ENCODE measurements around the gene CDC14B.

The CDC14B gene

DNA sequence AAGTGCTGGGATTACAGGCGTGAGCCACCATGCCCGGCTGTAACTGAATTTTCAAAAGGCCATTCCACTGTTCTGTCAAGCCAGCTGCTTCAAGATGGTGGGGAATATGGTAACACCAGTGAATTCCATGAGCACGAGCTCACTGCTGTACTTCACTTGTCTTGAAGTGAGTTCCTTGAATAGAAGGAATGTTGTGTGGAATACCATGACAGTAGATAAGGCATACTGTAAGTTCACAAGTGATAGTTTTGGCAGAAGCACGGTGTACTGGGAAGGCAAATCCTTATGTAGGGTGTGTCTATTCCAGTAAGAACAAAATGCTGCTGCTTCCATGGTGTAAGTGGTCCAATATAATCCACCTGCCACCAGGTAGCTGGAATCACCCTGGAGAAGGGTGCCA lies 42.1 kb upstream of the CDC14B start:
- TF ChIP-seq, protein P1, sequence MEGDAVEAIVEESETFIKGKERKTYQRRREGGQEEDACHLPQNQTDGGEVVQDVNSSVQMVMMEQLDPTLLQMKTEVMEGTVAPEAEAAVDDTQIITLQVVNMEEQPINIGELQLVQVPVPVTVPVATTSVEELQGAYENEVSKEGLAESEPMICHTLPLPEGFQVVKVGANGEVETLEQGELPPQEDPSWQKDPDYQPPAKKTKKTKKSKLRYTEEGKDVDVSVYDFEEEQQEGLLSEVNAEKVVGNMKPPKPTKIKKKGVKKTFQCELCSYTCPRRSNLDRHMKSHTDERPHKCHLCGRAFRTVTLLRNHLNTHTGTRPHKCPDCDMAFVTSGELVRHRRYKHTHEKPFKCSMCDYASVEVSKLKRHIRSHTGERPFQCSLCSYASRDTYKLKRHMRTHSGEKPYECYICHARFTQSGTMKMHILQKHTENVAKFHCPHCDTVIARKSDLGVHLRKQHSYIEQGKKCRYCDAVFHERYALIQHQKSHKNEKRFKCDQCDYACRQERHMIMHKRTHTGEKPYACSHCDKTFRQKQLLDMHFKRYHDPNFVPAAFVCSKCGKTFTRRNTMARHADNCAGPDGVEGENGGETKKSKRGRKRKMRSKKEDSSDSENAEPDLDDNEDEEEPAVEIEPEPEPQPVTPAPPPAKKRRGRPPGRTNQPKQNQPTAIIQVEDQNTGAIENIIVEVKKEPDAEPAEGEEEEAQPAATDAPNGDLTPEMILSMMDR (IDR thresholded peaks at IDR 0.05; ENCODE audit: low read depth, low read length), result no peak
- peak in 1 of 2 donors; percentile 8 for DNase-seq (ENCODE audit: low read depth in 2 of 2)
- H3K4me3 ChIP-seq (replicated peaks in 1 of 2; ENCODE audit: low read depth in 2 of 2, low read length in 2 of 2), result no peak overlapping the region

DNA sequence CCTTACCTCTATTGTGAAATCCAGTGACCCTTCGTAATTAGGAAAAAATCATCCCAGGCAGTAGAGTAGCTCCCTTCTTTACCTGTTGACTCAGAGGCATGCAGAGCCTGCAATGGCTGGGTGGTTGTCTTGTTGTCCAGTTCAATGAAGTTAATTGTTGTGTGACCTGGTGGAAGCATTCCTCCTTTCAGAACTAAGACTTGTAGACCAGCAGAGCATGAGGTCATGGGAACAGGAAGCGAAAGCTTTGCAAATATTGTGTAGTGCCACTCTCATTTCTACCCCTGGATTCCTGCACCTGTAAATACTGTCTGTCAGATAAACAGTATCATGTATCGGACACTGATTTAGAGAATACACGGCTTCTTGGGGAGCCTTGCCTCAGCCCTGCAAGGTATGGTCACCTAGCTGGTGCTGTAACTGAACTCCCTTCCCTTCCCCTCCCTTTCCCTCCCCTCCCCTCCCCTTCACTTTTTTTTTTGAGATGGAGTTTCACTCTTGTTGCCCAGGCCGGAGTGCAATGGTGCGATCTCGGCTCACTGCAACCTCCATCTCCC lies 41.1 kb upstream of the CDC14B start:
- H3K4me3 ChIP-seq (replicated peaks in 1 of 2; ENCODE audit: low read depth in 2 of 2, low read length in 2 of 2), result no peak overlapping the region
- TF ChIP-seq, protein P1 (IDR thresholded peaks at IDR 0.05; ENCODE audit: low read depth, low read length), result no peak
- no peak for DNase-seq (ENCODE audit: low read depth in 2 of 2)

DNA sequence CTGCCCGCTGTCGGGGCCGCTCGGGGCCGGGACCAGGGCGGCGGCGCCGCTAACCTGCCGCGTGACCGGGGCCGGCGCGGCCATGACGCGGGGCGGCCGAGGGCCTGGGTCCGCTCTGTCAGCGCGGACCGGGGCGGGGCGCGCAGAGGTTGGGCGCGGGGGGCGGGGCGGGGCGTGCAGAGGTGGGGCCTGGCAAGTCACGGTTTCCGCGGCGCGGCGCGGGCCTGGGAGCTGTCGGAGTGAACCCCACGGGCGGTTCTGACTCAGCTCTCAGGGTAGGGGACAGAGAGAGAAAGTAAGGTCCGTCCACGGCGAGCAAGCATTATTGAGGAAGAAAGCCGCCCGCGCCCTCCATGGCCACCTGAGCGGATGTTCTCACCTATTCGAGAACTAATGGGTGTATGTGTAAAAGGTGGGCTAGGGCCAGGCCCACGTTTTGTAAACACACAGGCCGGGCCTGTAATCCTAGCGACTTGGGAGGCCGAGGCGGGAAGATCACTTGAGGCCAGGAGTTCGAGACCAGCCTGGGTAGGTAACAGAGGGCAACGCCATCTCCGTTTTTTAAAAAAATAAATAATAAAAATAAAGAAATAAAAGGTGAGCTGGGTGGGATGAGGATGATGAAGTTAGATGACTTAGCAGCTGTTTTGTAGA lies 35.7 kb upstream of the CDC14B start, which contains the start of gene PRXL2C:
PRXL2C (minus strand) TSS at position 120 of the 654 bp plus-strand sequence; CDS start at position 84, 36 bp downstream.
- TF ChIP-seq, protein P1 (IDR thresholded peaks at IDR 0.05; ENCODE audit: low read depth, low read length), result no peak
- peak within 1 kb of the TSS; percentile 67 to 71 for H3K4me3 ChIP-seq (replicated peaks in 1 of 2; ENCODE audit: low read depth in 2 of 2, low read length in 2 of 2)
- DNase-seq (ENCODE audit: low read depth in 2 of 2), result peak; percentile 65 to 85

DNA sequence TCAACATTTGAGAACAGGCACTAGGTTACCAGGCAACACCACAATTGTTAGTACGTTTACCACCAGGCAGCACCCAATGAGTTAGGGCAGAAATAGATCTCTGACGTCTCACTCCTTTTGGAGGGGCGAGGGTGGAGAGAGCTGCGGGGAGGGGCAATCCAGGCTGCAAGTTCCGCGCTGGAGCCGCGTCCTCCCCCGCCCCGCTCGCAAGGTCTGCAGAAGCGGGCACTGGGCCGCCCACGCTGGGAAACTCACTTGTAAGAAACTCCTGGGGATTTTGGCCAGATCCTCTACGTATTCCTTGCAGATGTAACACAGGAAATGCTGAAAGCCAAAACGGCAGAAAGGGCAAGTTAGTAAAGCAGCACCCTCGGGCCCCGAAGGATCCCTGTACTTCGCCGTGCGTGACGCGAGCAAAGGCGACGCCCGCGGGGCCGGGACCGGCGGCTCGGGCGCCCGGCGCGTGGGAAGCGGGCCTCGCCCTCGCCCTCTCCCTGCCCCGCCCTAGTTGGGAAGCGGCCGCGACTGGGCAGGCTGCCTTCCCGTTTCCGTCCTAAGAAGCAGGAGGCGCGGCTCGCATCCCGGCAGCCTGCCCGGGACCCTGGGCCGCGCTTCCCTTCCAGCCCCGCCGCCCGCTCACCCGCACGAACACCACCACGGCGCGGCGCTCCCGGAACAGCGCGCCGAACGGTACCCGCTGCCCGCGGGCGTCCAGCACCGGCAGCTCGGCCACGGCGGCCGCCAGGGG lies 35.0 kb upstream of the CDC14B start:
- peak; percentile 86 to 97 for DNase-seq (ENCODE audit: low read depth in 2 of 2)
- TF ChIP-seq, protein P1 (IDR thresholded peaks at IDR 0.05; ENCODE audit: low read depth, low read length), result no peak
- peak overlapping the region; percentile 49 to 67 for H3K4me3 ChIP-seq (replicated peaks in 1 of 2; ENCODE audit: low read depth in 2 of 2, low read length in 2 of 2)

DNA sequence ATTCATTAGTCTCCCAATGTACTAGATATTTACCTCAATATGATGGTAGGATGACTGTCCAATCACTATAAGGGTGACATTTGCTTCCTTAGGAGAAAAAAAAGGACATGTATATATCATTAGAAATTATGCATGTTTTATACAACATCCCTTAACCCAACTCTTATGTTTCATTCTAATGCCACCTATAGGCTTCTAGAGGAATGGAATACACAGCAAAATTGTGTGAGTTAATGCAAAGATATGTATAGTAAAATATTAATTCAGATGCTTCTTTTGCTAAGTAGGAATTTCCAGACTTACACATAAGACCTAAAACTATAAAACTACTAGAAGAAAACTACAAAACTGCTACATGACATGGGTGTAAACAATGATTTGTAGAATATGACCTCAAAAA lies 32.0 kb upstream of the CDC14B start:
- TF ChIP-seq, protein P1 (IDR thresholded peaks at IDR 0.05; ENCODE audit: low read depth, low read length), result peak; percentile 58
- H3K4me3 ChIP-seq (replicated peaks in 1 of 2; ENCODE audit: low read depth in 2 of 2, low read length in 2 of 2), result no peak overlapping the region
- DNase-seq (ENCODE audit: low read depth in 2 of 2), result peak; percentile 50 to 56

GRCh38 chr9:96649620-96650324 lies 30.1 kb upstream of the CDC14B start:
- H3K4me3 ChIP-seq (replicated peaks in 1 of 2; ENCODE audit: low read depth in 2 of 2, low read length in 2 of 2), result no peak overlapping the region
- TF ChIP-seq, protein P1 (IDR thresholded peaks at IDR 0.05; ENCODE audit: low read depth, low read length), result no peak
- DNase-seq (ENCODE audit: low read depth in 2 of 2), result no peak

Measured in cardiac fibroblast (primary cell).